ENCODE results near the gene PLPPR3.

PLPPR3 gene

DNA sequence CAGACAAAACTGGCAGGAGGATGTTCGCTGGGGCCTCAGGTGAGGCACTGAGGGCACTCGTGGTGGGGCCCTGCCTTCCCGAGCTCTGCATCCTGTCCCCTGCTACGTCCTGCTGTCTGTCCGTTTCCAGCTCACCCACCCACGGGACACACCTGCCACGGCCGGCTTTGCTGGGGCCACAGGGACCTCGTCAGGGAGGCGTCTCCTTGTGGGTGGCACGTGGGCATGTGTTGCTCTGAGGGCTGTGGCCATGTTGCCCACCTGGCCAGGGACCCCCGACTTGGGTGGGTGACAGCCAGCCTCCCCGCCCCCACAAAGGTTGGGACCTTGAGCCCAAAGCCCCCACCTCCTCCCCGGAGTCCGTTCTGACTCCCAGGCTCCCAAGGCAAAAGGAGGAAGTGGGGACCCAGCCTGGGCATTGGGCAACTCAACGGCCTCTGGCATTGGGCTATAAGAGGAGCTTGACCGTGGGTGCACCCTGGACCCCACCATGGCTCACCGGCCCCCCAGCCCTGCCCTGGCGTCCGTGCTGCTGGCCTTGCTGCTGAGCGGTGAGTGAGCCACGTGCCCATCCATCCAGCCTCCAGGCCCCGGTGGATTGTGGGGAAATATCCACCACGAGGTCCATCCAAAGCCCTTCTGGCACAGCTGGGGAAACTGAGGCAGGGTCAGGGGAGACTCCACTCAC, 18.9 kb upstream of the PLPPR3 start, which contains the start of gene PRTN3:
Gene PRTN3 (plus strand): TSS at position 481 of the 688 bp plus-strand sequence. CDS start 10 bp downstream, at position 491.
- peaks cover 0 to 33% of the 10 kb centered on the region in 2 donors for H3K27me3 ChIP-seq (ENCODE audit: control insufficient read depth in 1 of 2, insufficient read depth in 2 of 2, low read length in 2 of 2)
- no peaks in the 10 kb centered on the region for H3K9me3 ChIP-seq (ENCODE audit: low read length)
- H3K4me3 ChIP-seq (ENCODE audit: low read depth in 1 of 2, low read length in 2 of 2), result no peak within 1 kb of the TSS
- H3K27ac ChIP-seq (ENCODE audit: low read depth, low read length), result no peak within 1 kb of the TSS
- no peaks in the 10 kb centered on the region for H3K36me3 ChIP-seq (ENCODE audit: insufficient read depth, low read length)
- no peak within 1 kb of the TSS for H3K9ac ChIP-seq (ENCODE audit: low read length)
- no peaks in the 10 kb centered on the region for H3K4me1 ChIP-seq (ENCODE audit: insufficient read depth, low read length)

DNA sequence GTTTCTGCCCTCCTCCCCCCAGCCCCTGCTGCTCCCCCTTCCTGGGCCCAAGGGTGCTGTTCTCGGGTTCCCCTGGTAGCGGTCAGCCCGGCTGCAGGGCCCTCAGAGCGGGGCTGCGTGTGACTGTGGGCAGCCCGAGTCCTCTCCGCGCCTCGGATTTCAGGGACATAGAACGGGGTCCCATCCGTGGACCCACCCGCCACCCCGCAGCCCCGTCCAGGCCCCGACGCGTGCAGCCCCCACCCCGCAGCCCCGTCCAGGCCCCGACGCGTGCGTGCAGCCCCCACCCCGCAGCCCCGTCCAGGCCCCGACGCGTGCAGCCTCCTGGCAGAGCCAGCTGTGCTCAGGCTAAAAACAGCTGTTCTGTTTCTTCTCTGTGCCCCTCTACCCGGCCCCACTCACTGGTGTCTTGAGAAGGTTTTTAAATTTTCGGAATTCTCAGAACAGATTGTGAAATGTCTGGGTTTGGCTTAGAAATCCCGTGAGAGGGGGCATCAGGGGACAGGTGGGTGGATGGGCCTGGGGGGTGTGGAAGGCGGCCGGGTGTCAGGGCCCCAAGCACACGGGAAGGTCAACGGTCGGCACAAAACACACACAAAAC, 13.6 kb upstream of the PLPPR3 start:
- H3K9me3 ChIP-seq (ENCODE audit: low read length), result no peaks in the 10 kb centered on the region
- no peak overlapping the region for H3K4me3 ChIP-seq (ENCODE audit: low read depth in 1 of 2, low read length in 2 of 2)
- H3K4me1 ChIP-seq (ENCODE audit: insufficient read depth, low read length), result no peaks in the 10 kb centered on the region
- H3K9ac ChIP-seq (ENCODE audit: low read length), result no peak overlapping the region
- no peak overlapping the region for H3K27ac ChIP-seq (ENCODE audit: low read depth, low read length)
- H3K27me3 ChIP-seq (ENCODE audit: control insufficient read depth in 1 of 2, insufficient read depth in 2 of 2, low read length in 2 of 2), result peaks cover 0 to 26% of the 10 kb centered on the region in 2 donors
- H3K36me3 ChIP-seq (ENCODE audit: insufficient read depth, low read length), result no peaks in the 10 kb centered on the region

DNA sequence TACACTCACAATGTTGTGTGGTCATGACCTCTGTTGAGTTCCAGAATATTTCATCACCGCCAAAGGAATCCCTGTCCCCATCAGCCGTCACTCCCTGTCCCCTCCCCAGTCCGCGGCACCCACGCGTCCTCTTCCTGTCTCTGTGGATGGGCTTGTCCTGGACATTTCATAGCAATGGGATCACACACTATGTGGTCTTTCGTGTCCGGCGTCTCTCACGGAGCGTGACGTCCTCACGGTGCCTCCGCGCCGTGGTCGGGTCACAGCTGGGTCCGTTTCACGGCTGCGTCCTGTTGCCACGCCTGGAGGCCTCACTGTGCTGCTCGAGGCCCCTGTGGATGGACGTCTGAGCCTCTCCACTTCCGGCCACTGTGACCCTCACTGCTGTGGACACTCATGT, 12.5 kb upstream of the PLPPR3 start:
- Histone ChIP-seq H3K36me3 (ENCODE audit: insufficient read depth, low read length) (no peaks in the 10 kb centered on the region), H3K9ac (ENCODE audit: low read length) (no peak overlapping the region), H3K4me3 (ENCODE audit: low read depth in 1 of 2, low read length in 2 of 2) (no peak overlapping the region), H3K9me3 (ENCODE audit: low read length) (no peaks in the 10 kb centered on the region), H3K27me3 (ENCODE audit: control insufficient read depth in 1 of 2, insufficient read depth in 2 of 2, low read length in 2 of 2) (peaks cover 0 to 26% of the 10 kb centered on the region in 2 donors), H3K27ac (ENCODE audit: low read depth, low read length) (no peak overlapping the region), H3K4me1 (ENCODE audit: insufficient read depth, low read length) (no peaks in the 10 kb centered on the region)

DNA sequence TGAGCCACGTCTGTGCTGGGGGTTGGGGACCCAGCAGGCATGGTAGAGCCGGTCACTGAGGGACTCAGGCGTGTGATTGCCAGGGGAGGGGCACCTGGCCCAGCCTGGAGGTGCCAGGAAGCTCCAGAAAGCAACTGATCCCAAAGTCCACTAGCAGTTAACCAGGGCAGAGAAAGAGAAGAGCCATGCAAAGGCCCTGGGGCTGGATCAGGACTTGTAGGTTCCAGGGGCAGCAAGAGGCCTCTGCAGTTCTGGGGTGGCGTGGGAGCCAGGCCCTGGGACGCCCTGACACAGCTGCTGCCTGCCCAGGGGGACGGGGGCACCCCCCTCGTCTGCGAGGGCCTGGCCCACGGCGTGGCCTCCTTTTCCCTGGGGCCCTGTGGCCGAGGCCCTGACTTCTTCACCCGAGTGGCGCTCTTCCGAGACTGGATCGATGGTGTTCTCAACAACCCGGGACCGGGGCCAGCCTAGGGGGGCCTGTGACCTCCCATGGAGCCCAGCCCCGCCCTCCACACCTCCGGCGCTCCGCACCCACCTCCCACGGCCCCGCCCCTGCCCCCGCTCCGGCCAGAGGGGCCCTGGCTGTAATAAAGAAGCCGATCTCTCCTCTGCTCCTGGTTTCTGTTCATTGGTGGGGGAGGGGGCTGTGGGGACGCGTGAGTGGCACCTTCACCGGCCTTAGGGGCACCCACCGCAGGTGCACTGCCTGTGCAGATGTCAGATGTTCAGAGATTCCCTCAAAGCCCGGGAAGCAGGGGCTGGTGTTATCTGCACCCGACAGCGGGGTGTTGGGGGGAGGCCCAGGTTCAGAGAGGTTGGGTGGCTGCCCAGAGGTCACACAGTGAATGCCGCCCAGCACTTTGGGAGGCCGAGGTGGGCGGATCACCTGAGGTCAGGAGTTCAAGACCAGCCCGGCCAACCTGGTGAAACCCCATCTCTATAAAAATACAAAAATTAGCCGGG, 9.9 kb upstream of the PLPPR3 start:
- Histone ChIP-seq H3K4me1 (ENCODE audit: insufficient read depth, low read length) (no peaks in the 10 kb centered on the region), H3K36me3 (ENCODE audit: insufficient read depth, low read length) (no peaks in the 10 kb centered on the region), H3K9me3 (ENCODE audit: low read length) (no peaks in the 10 kb centered on the region), H3K27ac (ENCODE audit: low read depth, low read length) (no peak overlapping the region), H3K4me3 (ENCODE audit: low read depth in 1 of 2, low read length in 2 of 2) (no peak overlapping the region), H3K9ac (ENCODE audit: low read length) (no peak overlapping the region), H3K27me3 (ENCODE audit: control insufficient read depth in 1 of 2, insufficient read depth in 2 of 2, low read length in 2 of 2) (peaks cover 0 to 39% of the 10 kb centered on the region in 2 donors)

DNA sequence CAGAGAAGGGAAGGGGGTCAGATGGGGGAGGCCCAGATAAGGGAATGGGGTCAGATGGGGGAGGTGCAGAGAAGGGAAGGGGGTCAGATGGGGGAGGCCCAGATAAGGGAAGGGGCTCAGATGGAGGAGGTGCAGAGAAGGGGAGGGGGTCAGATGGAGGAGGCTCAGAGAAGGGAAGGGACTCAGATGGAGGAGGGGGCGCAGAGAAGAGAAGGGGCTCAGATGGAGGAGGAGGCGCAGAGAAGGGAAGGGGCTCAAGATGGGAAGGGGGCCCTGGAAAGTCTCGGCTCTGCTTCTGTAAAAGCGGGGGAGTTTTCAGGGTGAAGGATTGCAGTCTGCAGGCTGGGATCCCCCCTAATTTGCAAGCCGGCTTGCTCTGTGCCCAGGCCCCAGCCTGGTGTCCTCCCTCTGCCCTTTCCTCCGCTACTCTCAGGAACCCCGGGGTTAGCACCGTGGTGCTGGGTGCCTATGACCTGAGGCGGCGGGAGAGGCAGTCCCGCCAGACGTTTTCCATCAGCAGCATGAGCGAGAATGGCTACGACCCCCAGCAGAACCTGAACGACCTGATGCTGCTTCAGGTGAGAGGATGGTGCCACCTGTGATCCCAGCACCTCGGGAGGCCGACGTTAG, 7.5 kb upstream of the PLPPR3 start:
- peaks cover 0 to 28% of the 10 kb centered on the region in 2 donors for H3K27me3 ChIP-seq (ENCODE audit: control insufficient read depth in 1 of 2, insufficient read depth in 2 of 2, low read length in 2 of 2)
- no peak overlapping the region for H3K27ac ChIP-seq (ENCODE audit: low read depth, low read length)
- no peaks in the 10 kb centered on the region for H3K9me3 ChIP-seq (ENCODE audit: low read length)
- H3K4me3 ChIP-seq (ENCODE audit: low read depth in 1 of 2, low read length in 2 of 2), result no peak overlapping the region
- H3K9ac ChIP-seq (ENCODE audit: low read length), result no peak overlapping the region
- H3K36me3 ChIP-seq (ENCODE audit: insufficient read depth, low read length), result no peaks in the 10 kb centered on the region
- no peaks in the 10 kb centered on the region for H3K4me1 ChIP-seq (ENCODE audit: insufficient read depth, low read length)

DNA sequence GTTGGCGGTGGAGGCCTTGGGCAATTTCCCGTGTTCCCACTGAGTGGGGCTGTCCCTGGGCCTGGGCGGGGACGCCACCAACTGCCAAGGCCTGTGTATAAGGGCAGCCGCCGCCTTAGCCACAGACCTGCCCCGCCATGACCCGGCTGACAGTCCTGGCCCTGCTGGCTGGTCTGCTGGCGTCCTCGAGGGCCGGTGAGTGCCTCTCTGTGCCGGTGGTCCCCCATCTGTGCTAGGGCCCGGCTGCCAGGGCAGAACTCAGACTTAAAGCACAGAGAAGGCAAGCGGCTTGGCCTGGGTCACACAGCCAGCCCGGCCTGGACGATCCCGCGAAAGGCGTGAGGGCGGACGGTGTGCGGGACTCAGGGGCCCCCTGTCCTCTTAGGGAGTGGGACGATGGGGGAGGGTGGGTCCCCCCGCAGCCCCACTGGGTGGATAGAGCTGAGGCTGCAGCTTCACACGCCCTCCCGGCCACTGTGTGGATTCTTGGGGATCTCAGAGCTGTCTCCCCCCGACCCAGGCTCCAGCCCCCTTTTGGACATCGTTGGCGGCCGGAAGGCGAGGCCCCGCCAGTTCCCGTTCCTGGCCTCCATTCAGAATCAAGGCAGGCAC, 6.1 kb upstream of the PLPPR3 start, which contains the start of gene AZU1:
Gene AZU1 (plus strand): TSS at position 128 of the 612 bp plus-strand sequence. CDS start 10 bp downstream, at position 138.
- no peak within 1 kb of the TSS for H3K9ac ChIP-seq (ENCODE audit: low read length)
- H3K9me3 ChIP-seq (ENCODE audit: low read length), result no peaks in the 10 kb centered on the region
- no peak within 1 kb of the TSS for H3K4me3 ChIP-seq (ENCODE audit: low read depth in 1 of 2, low read length in 2 of 2)
- no peaks in the 10 kb centered on the region for H3K4me1 ChIP-seq (ENCODE audit: insufficient read depth, low read length)
- H3K27me3 ChIP-seq (ENCODE audit: control insufficient read depth in 1 of 2, insufficient read depth in 2 of 2, low read length in 2 of 2), result peaks cover 6 to 38% of the 10 kb centered on the region in 2 donors
- H3K36me3 ChIP-seq (ENCODE audit: insufficient read depth, low read length), result no peaks in the 10 kb centered on the region
- no peak within 1 kb of the TSS for H3K27ac ChIP-seq (ENCODE audit: low read depth, low read length)

DNA sequence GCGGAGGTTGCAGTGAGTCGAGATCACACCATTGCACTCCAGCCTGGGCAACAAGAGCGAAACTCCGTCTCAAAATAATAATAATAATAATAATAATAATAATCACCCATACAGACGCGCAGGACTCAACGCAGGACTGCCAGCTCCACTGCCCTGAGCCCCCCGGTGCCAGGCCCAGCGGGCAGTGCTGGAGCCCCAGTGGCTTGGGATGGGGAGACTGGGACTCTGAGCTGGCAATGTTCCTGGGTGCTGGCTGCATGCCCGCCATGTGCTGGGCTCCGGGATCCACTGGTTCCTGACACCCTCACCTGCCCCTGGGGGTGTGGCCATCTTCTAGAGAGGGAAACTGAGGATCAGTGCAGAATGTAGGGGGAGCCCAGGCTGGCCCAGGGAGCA, 5.6 kb upstream of the PLPPR3 start:
- H3K36me3 ChIP-seq (ENCODE audit: insufficient read depth, low read length), result no peaks in the 10 kb centered on the region
- no peak overlapping the region for H3K27ac ChIP-seq (ENCODE audit: low read depth, low read length)
- no peaks in the 10 kb centered on the region for H3K9me3 ChIP-seq (ENCODE audit: low read length)
- peaks cover 6 to 43% of the 10 kb centered on the region in 2 donors for H3K27me3 ChIP-seq (ENCODE audit: control insufficient read depth in 1 of 2, insufficient read depth in 2 of 2, low read length in 2 of 2)
- H3K4me1 ChIP-seq (ENCODE audit: insufficient read depth, low read length), result no peaks in the 10 kb centered on the region
- no peak overlapping the region for H3K9ac ChIP-seq (ENCODE audit: low read length)
- no peak overlapping the region for H3K4me3 ChIP-seq (ENCODE audit: low read depth in 1 of 2, low read length in 2 of 2)

DNA sequence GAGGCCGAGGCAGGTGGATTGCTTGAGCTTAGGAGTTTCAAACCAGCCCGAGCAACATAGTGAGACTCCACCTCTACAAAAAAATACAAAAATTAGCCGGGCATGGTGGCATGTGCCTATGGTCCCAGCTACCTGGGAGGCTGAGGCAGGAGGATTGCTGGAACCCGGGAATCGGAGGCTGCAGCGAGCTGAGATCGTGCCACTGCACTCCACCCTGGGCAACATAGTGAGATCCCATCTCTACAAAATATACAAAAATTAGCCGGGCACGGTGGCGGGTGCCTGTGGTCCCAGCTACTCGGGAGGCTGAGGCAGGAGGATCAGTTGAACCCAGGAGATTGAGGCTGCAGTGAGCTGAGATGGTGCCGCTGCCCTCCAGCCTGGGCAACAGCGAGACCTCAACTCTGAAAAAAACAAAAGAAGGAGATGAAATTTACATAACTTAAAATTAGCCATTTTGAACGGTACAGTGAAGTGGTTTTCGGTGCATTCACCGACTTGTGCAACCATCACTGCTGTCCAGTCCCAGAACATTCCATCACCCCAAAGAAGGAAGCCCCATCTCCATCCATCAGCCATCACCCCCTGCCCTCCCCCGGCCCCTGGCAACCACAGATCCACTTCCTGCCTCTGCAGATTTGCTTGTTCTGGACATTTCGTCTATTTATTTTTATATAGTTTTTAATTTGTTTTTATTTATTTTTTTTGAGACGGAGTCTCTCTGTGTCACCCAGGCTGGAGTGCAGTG, 4.3 kb upstream of the PLPPR3 start:
- H3K9ac ChIP-seq (ENCODE audit: low read length), result no peak overlapping the region
- H3K4me3 ChIP-seq (ENCODE audit: low read depth in 1 of 2, low read length in 2 of 2), result no peak overlapping the region
- no peak overlapping the region for H3K27ac ChIP-seq (ENCODE audit: low read depth, low read length)
- H3K36me3 ChIP-seq (ENCODE audit: insufficient read depth, low read length), result no peaks in the 10 kb centered on the region
- peaks cover 6 to 45% of the 10 kb centered on the region in 2 donors for H3K27me3 ChIP-seq (ENCODE audit: control insufficient read depth in 1 of 2, insufficient read depth in 2 of 2, low read length in 2 of 2)
- no peaks in the 10 kb centered on the region for H3K4me1 ChIP-seq (ENCODE audit: insufficient read depth, low read length)
- H3K9me3 ChIP-seq (ENCODE audit: low read length), result no peaks in the 10 kb centered on the region

DNA sequence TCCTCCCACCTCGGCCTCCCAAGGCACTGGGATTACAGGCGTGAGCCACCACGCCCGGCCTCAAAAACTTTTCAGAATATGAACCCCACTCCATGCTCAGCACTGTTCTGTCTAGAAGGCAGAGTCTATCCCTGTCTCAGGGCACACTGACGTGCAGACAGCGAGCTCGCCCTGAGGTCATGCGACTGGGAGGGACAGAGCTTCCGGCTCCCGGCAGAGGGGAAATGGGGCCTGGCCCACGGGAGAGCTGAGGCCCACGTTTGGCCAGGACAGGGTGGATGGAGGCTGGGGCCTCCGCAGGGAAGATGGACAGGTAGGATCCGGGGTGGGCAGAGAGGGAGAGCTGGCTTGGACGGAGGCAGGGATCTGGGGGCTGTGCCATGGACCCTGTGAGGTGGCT, 3.1 kb upstream of the PLPPR3 start:
- Histone ChIP-seq H3K27me3 (ENCODE audit: control insufficient read depth in 1 of 2, insufficient read depth in 2 of 2, low read length in 2 of 2) (peaks cover 6 to 39% of the 10 kb centered on the region in 2 donors), H3K4me3 (ENCODE audit: low read depth in 1 of 2, low read length in 2 of 2) (no peak overlapping the region), H3K4me1 (ENCODE audit: insufficient read depth, low read length) (no peaks in the 10 kb centered on the region), H3K9me3 (ENCODE audit: low read length) (no peaks in the 10 kb centered on the region), H3K27ac (ENCODE audit: low read depth, low read length) (no peak overlapping the region), H3K9ac (ENCODE audit: low read length) (no peak overlapping the region), H3K36me3 (ENCODE audit: insufficient read depth, low read length) (no peaks in the 10 kb centered on the region)

DNA sequence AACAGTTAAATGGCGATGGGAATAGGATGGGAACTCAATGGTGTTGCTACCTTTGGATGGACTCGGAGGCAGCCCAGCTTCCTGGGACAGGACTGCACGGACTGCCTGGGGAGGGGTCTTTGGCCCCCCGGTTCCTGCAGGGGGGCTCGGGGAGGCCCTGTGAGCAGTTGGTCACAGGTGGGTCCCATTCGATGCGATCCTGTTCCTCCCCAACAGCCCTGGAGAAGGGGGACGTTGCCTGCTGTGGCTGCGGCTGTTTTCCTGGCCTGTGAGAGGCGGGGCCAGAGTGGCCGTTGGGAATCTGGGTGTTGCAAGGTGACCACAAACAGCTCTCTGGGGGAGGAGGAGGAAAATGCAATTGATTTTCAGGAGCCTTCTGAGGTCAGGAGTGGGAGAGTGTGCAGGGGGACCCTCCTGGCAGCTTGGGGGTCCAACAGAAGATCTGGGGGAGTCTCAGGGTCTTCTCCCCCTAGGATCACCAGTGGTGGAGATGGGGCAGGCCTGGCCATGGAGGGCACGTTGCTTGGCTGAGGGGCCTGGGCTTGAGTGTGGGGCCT, 1.9 kb upstream of the PLPPR3 start:
- no peak overlapping the region for H3K27ac ChIP-seq (ENCODE audit: low read depth, low read length)

More for the DNA sequence above, 1.9 kb upstream of the PLPPR3 start:
- H3K4me1 ChIP-seq (ENCODE audit: insufficient read depth, low read length), result no peaks in the 10 kb centered on the region
- no peak overlapping the region for H3K9ac ChIP-seq (ENCODE audit: low read length)
- H3K4me3 ChIP-seq (ENCODE audit: low read depth in 1 of 2, low read length in 2 of 2), result no peak overlapping the region
- H3K36me3 ChIP-seq (ENCODE audit: insufficient read depth, low read length), result no peaks in the 10 kb centered on the region
- no peaks in the 10 kb centered on the region for H3K9me3 ChIP-seq (ENCODE audit: low read length)
- H3K27me3 ChIP-seq (ENCODE audit: control insufficient read depth in 1 of 2, insufficient read depth in 2 of 2, low read length in 2 of 2), result peaks cover 6 to 39% of the 10 kb centered on the region in 2 donors

All from muscle layer of colon (tissue), 2 donors.